ENCODE results near the gene PNRC1. TPM values are rescaled to one million over a fixed set of nuclear protein-coding genes. Genes with fewer than 3 reads are reported as not detected.
A peak's percentile ranks its signal among the peaks of the same experiment; 100 is the strongest.

The PNRC1 gene
- total RNA-seq, 1 experiment from 2014 or later = 9.3 TPM

- no peak overlapping the region for H3K4me2 ChIP-seq (ENCODE audit: low read length)
- H3K9ac ChIP-seq (ENCODE audit: low read length) = no peak overlapping the region
- TF ChIP-seq EZH2phosphoT487 (IDR thresholded peaks at IDR 0.05; ENCODE audit: borderline replicate concordance, low read length) (no peak), CTCF (conservative IDR thresholded peaks at IDR 0.05; ENCODE audit: low read depth, low read length) (no peak), EZH2 (IDR thresholded peaks at IDR 0.05; ENCODE audit: low read length, unreplicated experiment) (no peak)
- DNase-seq (no peak), ATAC-seq (no peak)
- H2AFZ ChIP-seq (ENCODE audit: low read length) = no peak overlapping the region
- H3K4me3 ChIP-seq (ENCODE audit: low read length) = no peak overlapping the region
- H3K9me2 ChIP-seq (replicated peaks; ENCODE audit: low read length) = no peaks in the 10 kb centered on the region
- no TSS peak for BruUV-seq (replicated peaks)
- no peaks in the 10 kb centered on the region for H3K4me1 ChIP-seq (ENCODE audit: insufficient read depth, low read length)
- CTCF ChIA-PET = no interaction called here
- intact Hi-C loops (cut with micrococcal nuclease) = no loop called here
- no peak overlapping the region for H3K27ac ChIP-seq (ENCODE audit: low read length)
- no peaks in the 10 kb centered on the region for H3K9me3 ChIP-seq (ENCODE audit: low read length)
- H3F3A ChIP-seq (ENCODE audit: low read length, unreplicated experiment) = no peaks in the 10 kb centered on the region
- POLR2A ChIA-PET (ENCODE audit: unreplicated experiment) = no interaction called here
- H3K27me3 ChIP-seq (ENCODE audit: low read length) = no peaks in the 10 kb centered on the region
- no peaks in the 10 kb centered on the region for H3K79me2 ChIP-seq (ENCODE audit: low read length)
- no peaks in the 10 kb centered on the region for H3K36me3 ChIP-seq (ENCODE audit: low read depth, low read length)
- H4K20me1 ChIP-seq (ENCODE audit: low read length) = no peaks in the 10 kb centered on the region
Measured at GRCh38 chr6:89073840-89074239, 6.7 kb upstream of the PNRC1 start.

- intact Hi-C loops (cut with micrococcal nuclease) = loop anchor here (1.0 to 5.0 kb wide), 3 partner anchors 32 to 96 kb away; no protein-coding TSS in a partner anchor
- H3K27ac ChIP-seq (ENCODE audit: low read length) = peak overlapping the region; percentile 11; the same call in 1 of the 2 replicates
Measured at GRCh38 chr6:89079511-89080234, 878 bp upstream of the PNRC1 start.

More at GRCh38 chr6:89079511-89080234, 878 bp upstream of the PNRC1 start:
- DNase-seq (peak; percentile 38), ATAC-seq (peak; percentile 13; the same call in 1 of the 2 replicates)
- ChIA-PET POLR2A (ENCODE audit: unreplicated experiment) (interaction anchor here (0.6 to 1.4 kb wide), 7 partner anchors 10 to 256 kb away, joined by 3 to 21 read pairs (median 5); partner anchors contain the start of gene RNGTT), CTCF (interaction anchor here (0.5 to 1.8 kb wide), 2 partner anchors 43 to 97 kb away, joined by 3 to 12 read pairs; no protein-coding TSS in a partner anchor)
- TSS peak; percentile 91 for BruUV-seq (replicated peaks)
- peaks cover 12% of the 10 kb centered on the region for H4K20me1 ChIP-seq (ENCODE audit: low read length)
- H2AFZ ChIP-seq (ENCODE audit: low read length) = peak overlapping the region; percentile 93
- H3K79me2 ChIP-seq (ENCODE audit: low read length) = peaks cover 24% of the 10 kb centered on the region
- no peaks in the 10 kb centered on the region for H3K9me3 ChIP-seq (ENCODE audit: low read length)
- peak overlapping the region; percentile 90 for H3K4me3 ChIP-seq (ENCODE audit: low read length)
- H3K4me2 ChIP-seq (ENCODE audit: low read length) = peak overlapping the region; percentile 88
- no peak for TF ChIP-seq CTCF (conservative IDR thresholded peaks at IDR 0.05; ENCODE audit: low read depth, low read length)
- no peak for TF ChIP-seq EZH2 (IDR thresholded peaks at IDR 0.05; ENCODE audit: low read length, unreplicated experiment)
- no peak for TF ChIP-seq EZH2phosphoT487 (IDR thresholded peaks at IDR 0.05; ENCODE audit: borderline replicate concordance, low read length)
- no peaks in the 10 kb centered on the region for H3K9me2 ChIP-seq (replicated peaks; ENCODE audit: low read length)
- peaks cover 19% of the 10 kb centered on the region for H3K4me1 ChIP-seq (ENCODE audit: insufficient read depth, low read length)
- H3K9ac ChIP-seq (ENCODE audit: low read length) = peak overlapping the region; percentile 60
- H3F3A ChIP-seq (ENCODE audit: low read length, unreplicated experiment) = no peaks in the 10 kb centered on the region
- H3K27me3 ChIP-seq (ENCODE audit: low read length) = no peaks in the 10 kb centered on the region
- H3K36me3 ChIP-seq (ENCODE audit: low read depth, low read length) = peaks cover 5% of the 10 kb centered on the region; the same call in 1 of the 2 replicates

All from PC-3 (cell line).